ENCODE measurements around the gene AGO3. TPM values are rescaled to one million over a fixed set of nuclear protein-coding genes. Genes with fewer than 3 reads are reported as not detected.

Gene AGO3
- total and polyA plus RNA-seq, 2 experiments from 2014 or later, result 19.2 to 27.3 TPM

- H3K27me3 ChIP-seq (ENCODE audit: insufficient read depth), result peaks cover 9% of the 10 kb centered on the region; the same call in 1 of the 2 replicates
- H3K4me1 ChIP-seq (ENCODE audit: insufficient read depth), result peaks cover 6% of the 10 kb centered on the region; the same call in 1 of the 2 replicates
- no peaks in the 10 kb centered on the region for H3K36me3 ChIP-seq (ENCODE audit: insufficient read depth)
- H3K4me3 Mint-ChIP-seq, result peak within 1 kb of the TSS; percentile 71
- 0 out of 2 replicates have a peak, but pooled peaks cover 10% of the 10 kb centered on the region for H3F3A ChIP-seq (replicated peaks; ENCODE audit: low read depth)
- no peak within 1 kb of the TSS for H3K27ac Mint-ChIP-seq
- ATAC-seq, result peak; percentile 51
- no peaks in the 10 kb centered on the region for H4K20me1 ChIP-seq (replicated peaks; ENCODE audit: insufficient read depth)
- no peaks in the 10 kb centered on the region for H3K9me3 Mint-ChIP-seq
- DNase-seq (ENCODE audit: low spot score), result peak; percentile 96
- peak within 1 kb of the TSS; percentile 93 for H3K4me2 ChIP-seq
- H3K4me3 ChIP-seq, result peak within 1 kb of the TSS; percentile 81
- TF ChIP-seq ZNF331 (CRISPR knock-in tag; IDR thresholded peaks at IDR 0.05; ENCODE audit: low read depth) (no peak), EZH2 (IDR thresholded peaks at IDR 0.05; ENCODE audit: low read depth, unreplicated experiment) (no peak)
- TF ChIP-seq, protein P1, sequence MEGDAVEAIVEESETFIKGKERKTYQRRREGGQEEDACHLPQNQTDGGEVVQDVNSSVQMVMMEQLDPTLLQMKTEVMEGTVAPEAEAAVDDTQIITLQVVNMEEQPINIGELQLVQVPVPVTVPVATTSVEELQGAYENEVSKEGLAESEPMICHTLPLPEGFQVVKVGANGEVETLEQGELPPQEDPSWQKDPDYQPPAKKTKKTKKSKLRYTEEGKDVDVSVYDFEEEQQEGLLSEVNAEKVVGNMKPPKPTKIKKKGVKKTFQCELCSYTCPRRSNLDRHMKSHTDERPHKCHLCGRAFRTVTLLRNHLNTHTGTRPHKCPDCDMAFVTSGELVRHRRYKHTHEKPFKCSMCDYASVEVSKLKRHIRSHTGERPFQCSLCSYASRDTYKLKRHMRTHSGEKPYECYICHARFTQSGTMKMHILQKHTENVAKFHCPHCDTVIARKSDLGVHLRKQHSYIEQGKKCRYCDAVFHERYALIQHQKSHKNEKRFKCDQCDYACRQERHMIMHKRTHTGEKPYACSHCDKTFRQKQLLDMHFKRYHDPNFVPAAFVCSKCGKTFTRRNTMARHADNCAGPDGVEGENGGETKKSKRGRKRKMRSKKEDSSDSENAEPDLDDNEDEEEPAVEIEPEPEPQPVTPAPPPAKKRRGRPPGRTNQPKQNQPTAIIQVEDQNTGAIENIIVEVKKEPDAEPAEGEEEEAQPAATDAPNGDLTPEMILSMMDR (conservative IDR thresholded peaks at IDR 0.05; ENCODE audit: low read depth in 2 of 2), result peak in 1 of 2 experiments; percentile 17; a peak in 2 of 4 replicates
- no peak within 1 kb of the TSS for H3K27ac ChIP-seq (ENCODE audit: low read depth)
- peak within 1 kb of the TSS; percentile 98 for H2AFZ ChIP-seq
- H3K36me3 Mint-ChIP-seq (ENCODE audit: low read depth), result no peaks in the 10 kb centered on the region; the same call in 2 of the 3 replicates
- H3K4me1 Mint-ChIP-seq, result peaks cover 10% of the 10 kb centered on the region; the same call in 1 of the 3 replicates
- peaks cover 6% of the 10 kb centered on the region for H3K27me3 Mint-ChIP-seq (ENCODE audit: insufficient read depth, low read depth, poor library complexity)
- no peaks in the 10 kb centered on the region for H3K79me2 ChIP-seq (replicated peaks; ENCODE audit: insufficient read depth)
- no peaks in the 10 kb centered on the region for H3K9me2 ChIP-seq (ENCODE audit: insufficient read depth)
These were observed 153.0 kb downstream of the AGO3 start, which contains the start of gene TEKT2 for GRCh38 chr1:36083635-36084496. Gene TEKT2 (plus strand): TSS chr1:36084094. CDS start chr1:36084922, 828 bp downstream.

- H3K4me3 ChIP-seq, result peak overlapping the region; percentile 81
- DNase-seq (ENCODE audit: low spot score) (peak; percentile 48), ATAC-seq (no peak)
- peaks cover 3% of the 10 kb centered on the region; the same call in 2 of the 3 replicates for H3K36me3 Mint-ChIP-seq (ENCODE audit: low read depth)
- 0 out of 2 replicates have a peak, but pooled peaks cover 10% of the 10 kb centered on the region for H3F3A ChIP-seq (replicated peaks; ENCODE audit: low read depth)
- peak overlapping the region; percentile 93 for H3K4me2 ChIP-seq
- H3K36me3 ChIP-seq (ENCODE audit: insufficient read depth), result no peaks in the 10 kb centered on the region
- peak overlapping the region; percentile 98 for H2AFZ ChIP-seq
- no peaks in the 10 kb centered on the region for H3K9me2 ChIP-seq (ENCODE audit: insufficient read depth)
- peaks cover 8% of the 10 kb centered on the region for H3K27me3 Mint-ChIP-seq (ENCODE audit: insufficient read depth, low read depth, poor library complexity)
- H3K4me1 ChIP-seq (ENCODE audit: insufficient read depth), result peaks cover 6% of the 10 kb centered on the region; the same call in 1 of the 2 replicates
- no peak overlapping the region for H3K27ac ChIP-seq (ENCODE audit: low read depth)
- peaks cover 12% of the 10 kb centered on the region for H3K4me1 Mint-ChIP-seq
- peak overlapping the region; percentile 71 for H3K4me3 Mint-ChIP-seq
- peaks cover 9% of the 10 kb centered on the region; the same call in 1 of the 2 replicates for H3K27me3 ChIP-seq (ENCODE audit: insufficient read depth)
- H3K9me3 Mint-ChIP-seq, result no peaks in the 10 kb centered on the region
- no peaks in the 10 kb centered on the region for H4K20me1 ChIP-seq (replicated peaks; ENCODE audit: insufficient read depth)
- peaks cover 5% of the 10 kb centered on the region for H3K79me2 ChIP-seq (replicated peaks; ENCODE audit: insufficient read depth)
- no peak overlapping the region for H3K27ac Mint-ChIP-seq
- TF ChIP-seq EZH2phosphoT487 (IDR thresholded peaks at IDR 0.05; ENCODE audit: unreplicated experiment), result no peak
- no peak for TF ChIP-seq NANOG (IDR thresholded peaks at IDR 0.05; ENCODE audit: borderline replicate concordance)
- TF ChIP-seq EZH2 (IDR thresholded peaks at IDR 0.05; ENCODE audit: low read depth, unreplicated experiment), result no peak
- TF ChIP-seq, protein P1 (conservative IDR thresholded peaks at IDR 0.05; ENCODE audit: low read depth in 2 of 2), result no peak
- no peak for TF ChIP-seq STAT1 (IDR thresholded peaks at IDR 0.05; ENCODE audit: unreplicated experiment)
- TF ChIP-seq ZNF114 (CRISPR knock-in tag; IDR thresholded peaks at IDR 0.05), result no peak
- TF ChIP-seq, protein P2, sequence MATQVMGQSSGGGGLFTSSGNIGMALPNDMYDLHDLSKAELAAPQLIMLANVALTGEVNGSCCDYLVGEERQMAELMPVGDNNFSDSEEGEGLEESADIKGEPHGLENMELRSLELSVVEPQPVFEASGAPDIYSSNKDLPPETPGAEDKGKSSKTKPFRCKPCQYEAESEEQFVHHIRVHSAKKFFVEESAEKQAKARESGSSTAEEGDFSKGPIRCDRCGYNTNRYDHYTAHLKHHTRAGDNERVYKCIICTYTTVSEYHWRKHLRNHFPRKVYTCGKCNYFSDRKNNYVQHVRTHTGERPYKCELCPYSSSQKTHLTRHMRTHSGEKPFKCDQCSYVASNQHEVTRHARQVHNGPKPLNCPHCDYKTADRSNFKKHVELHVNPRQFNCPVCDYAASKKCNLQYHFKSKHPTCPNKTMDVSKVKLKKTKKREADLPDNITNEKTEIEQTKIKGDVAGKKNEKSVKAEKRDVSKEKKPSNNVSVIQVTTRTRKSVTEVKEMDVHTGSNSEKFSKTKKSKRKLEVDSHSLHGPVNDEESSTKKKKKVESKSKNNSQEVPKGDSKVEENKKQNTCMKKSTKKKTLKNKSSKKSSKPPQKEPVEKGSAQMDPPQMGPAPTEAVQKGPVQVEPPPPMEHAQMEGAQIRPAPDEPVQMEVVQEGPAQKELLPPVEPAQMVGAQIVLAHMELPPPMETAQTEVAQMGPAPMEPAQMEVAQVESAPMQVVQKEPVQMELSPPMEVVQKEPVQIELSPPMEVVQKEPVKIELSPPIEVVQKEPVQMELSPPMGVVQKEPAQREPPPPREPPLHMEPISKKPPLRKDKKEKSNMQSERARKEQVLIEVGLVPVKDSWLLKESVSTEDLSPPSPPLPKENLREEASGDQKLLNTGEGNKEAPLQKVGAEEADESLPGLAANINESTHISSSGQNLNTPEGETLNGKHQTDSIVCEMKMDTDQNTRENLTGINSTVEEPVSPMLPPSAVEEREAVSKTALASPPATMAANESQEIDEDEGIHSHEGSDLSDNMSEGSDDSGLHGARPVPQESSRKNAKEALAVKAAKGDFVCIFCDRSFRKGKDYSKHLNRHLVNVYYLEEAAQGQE (IDR thresholded peaks at IDR 0.05; ENCODE audit: unreplicated experiment), result no peak
- no peak for TF ChIP-seq POLR2AphosphoS5 (IDR thresholded peaks at IDR 0.05; ENCODE audit: low read depth)
- TF ChIP-seq CREB1 (CRISPR knock-in tag; IDR thresholded peaks at IDR 0.05; ENCODE audit: low read depth), result no peak
- no peak for TF ChIP-seq ETS1 (IDR thresholded peaks at IDR 0.05)
- TF ChIP-seq JUNB (IDR thresholded peaks at IDR 0.05; ENCODE audit: unreplicated experiment), result no peak
- TF ChIP-seq ZNF331 (CRISPR knock-in tag; IDR thresholded peaks at IDR 0.05; ENCODE audit: low read depth), result no peak
These were observed 153.7 kb downstream of the AGO3 start for GRCh38 chr1:36084497-36085115.
